ENCODE results near the gene THRA.

THRA gene

GRCh38 chr17:40067710-40068109 lies 4.9 kb downstream of the THRA start:
- DNase-seq: no peak

- no peak for DNase-seq
Observed at GRCh38 chr17:40068129-40068581, 5.4 kb downstream of the THRA start.

- DNase-seq: no peak
Observed at GRCh38 chr17:40068584-40068916, 5.8 kb downstream of the THRA start.

GRCh38 chr17:40068917-40069750 lies 6.4 kb downstream of the THRA start:
- DNase-seq: peak; percentile 62

- peak; percentile 21 for DNase-seq
Observed at GRCh38 chr17:40069751-40070708, 7.3 kb downstream of the THRA start.

GRCh38 chr17:40070709-40071312 lies 8.0 kb downstream of the THRA start:
- no peak for DNase-seq

- no peak for DNase-seq
Observed at GRCh38 chr17:40071313-40072039, 8.7 kb downstream of the THRA start.

GRCh38 chr17:40072040-40072734 lies 9.4 kb downstream of the THRA start:
- no peak for DNase-seq

- DNase-seq: no peak
Observed at GRCh38 chr17:40072735-40073346, 10.1 kb downstream of the THRA start.

GRCh38 chr17:40073454-40074174 lies 10.8 kb downstream of the THRA start:
- DNase-seq: no peak

GRCh38 chr17:40074175-40074512 lies 11.4 kb downstream of the THRA start:
- DNase-seq: no peak

- no peak for DNase-seq
Observed at GRCh38 chr17:40074871-40075200, 12.1 kb downstream of the THRA start.

GRCh38 chr17:40075201-40075941 lies 12.6 kb downstream of the THRA start:
- DNase-seq: peak; percentile 61

- no peak for DNase-seq
Observed at GRCh38 chr17:40075942-40076498, 13.3 kb downstream of the THRA start.

GRCh38 chr17:40076591-40076990 lies 13.8 kb downstream of the THRA start:
- no peak for DNase-seq

- no peak for DNase-seq
Observed at GRCh38 chr17:40079545-40079944, 16.8 kb downstream of the THRA start.

GRCh38 chr17:40084477-40084876 lies 21.7 kb downstream of the THRA start:
- no peak for DNase-seq

GRCh38 chr17:40086150-40087044 lies 23.6 kb downstream of the THRA start:
- DNase-seq: peak; percentile 55

Measured in effector CD4-positive, alpha-beta T cell (primary cell).